Bronchial epithelial cell (primary cell): ENCODE measurements around the gene TES. TPM values are rescaled to one million over a fixed set of nuclear protein-coding genes. Genes with fewer than 3 reads are reported as not detected.

ENCODE experiments used
- DNase-seq: peaks from one replicate; pipeline ENCODE4 v3.0.0-alpha.2; 2010; ENCODE audit warnings: low read depth
- FAIRE-seq: peaks from 2 replicates; lab custom pipeline; 2011; peaks lifted over from hg19 to GRCh38; lab: Jason Lieb, UNC
- H3K27me3 ChIP-seq: 2 replicates; pipeline ENCODE4 v1.5.1; 2011; ENCODE audit warnings: low read length; ENCODE audit not compliant: control insufficient read depth, insufficient read depth
- H3K36me3 ChIP-seq: 2 replicates; pipeline ENCODE4 v1.5.1; 2011; ENCODE audit warnings: low read length; ENCODE audit not compliant: control insufficient read depth, insufficient read depth
- H3K4me3 ChIP-seq: 2 replicates; pipeline ENCODE4 v1.5.1; 2011; ENCODE audit warnings: mild to moderate bottlenecking, low read depth, low read length, control low read depth
- total RNA-seq: library from RNA; depleted of rRNA; stranded (reverse); fragments of >200 nt; gene quantifications from 2 replicates; pipeline ENCODE4 v1.2.1, GENCODE V29; 2014
- TF ChIP-seq, protein P1 (sequence below): IDR thresholded peaks from 2 replicates; pipeline ENCODE4 v1.5.1; 2011; ENCODE audit warnings: mild to moderate bottlenecking, moderate library complexity, low read length, control low read depth, inconsistent platforms; ENCODE audit not compliant: insufficient read depth, severe bottlenecking

Gene TES
- total RNA-seq, 1 donor from 2014 or later: 276 TPM

DNA sequence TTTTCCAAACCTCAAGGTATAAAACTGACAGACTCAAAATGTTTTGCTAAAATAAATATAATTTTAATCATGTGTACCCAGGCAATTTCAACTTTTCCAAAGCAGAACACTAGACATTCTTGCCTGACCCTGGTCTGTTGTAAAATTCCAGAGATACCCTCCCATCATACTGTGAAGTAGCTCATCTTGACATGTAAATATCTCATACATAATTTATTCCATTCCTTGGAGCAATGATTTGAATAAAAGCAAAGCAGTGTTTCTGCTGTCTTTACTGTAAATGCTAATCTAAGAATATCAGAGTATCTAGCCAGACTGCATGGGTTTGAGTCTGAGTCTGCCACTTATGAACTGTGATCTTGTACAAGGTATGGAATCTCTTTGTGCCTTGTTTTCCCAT lies 68.9 kb downstream of the TES start:
- Histone ChIP-seq H3K36me3 (no peaks in the 10 kb centered on the region), H3K27me3 (no peaks in the 10 kb centered on the region), H3K4me3 (no peak overlapping the region)
- FAIRE-seq: no peak
- TF ChIP-seq, protein P1, sequence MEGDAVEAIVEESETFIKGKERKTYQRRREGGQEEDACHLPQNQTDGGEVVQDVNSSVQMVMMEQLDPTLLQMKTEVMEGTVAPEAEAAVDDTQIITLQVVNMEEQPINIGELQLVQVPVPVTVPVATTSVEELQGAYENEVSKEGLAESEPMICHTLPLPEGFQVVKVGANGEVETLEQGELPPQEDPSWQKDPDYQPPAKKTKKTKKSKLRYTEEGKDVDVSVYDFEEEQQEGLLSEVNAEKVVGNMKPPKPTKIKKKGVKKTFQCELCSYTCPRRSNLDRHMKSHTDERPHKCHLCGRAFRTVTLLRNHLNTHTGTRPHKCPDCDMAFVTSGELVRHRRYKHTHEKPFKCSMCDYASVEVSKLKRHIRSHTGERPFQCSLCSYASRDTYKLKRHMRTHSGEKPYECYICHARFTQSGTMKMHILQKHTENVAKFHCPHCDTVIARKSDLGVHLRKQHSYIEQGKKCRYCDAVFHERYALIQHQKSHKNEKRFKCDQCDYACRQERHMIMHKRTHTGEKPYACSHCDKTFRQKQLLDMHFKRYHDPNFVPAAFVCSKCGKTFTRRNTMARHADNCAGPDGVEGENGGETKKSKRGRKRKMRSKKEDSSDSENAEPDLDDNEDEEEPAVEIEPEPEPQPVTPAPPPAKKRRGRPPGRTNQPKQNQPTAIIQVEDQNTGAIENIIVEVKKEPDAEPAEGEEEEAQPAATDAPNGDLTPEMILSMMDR: no peak
- no peak for DNase-seq

DNA sequence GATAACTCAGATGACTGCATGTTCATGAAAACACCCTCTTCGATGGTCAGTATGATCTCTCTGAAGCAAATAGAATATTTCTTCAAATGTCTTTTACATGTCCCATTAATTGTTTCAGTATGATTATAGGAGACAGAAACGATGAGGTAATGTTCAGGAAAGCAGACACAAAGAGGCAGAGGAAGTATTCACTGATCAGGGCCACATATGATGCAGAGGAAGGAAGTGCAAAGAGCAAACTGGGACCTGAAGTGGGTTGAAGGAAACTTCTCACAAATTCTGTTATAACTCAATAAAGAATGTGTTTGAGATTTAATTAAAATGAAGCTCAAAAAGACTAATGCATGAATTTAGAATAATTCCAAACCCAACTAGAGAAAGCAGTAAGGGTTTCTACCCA lies 70.5 kb downstream of the TES start:
- TF ChIP-seq, protein P1: no peak
- DNase-seq (no peak), FAIRE-seq (no peak)
- no peaks in the 10 kb centered on the region for H3K27me3 ChIP-seq
- H3K36me3 ChIP-seq: no peaks in the 10 kb centered on the region
- H3K4me3 ChIP-seq: no peak overlapping the region

DNA sequence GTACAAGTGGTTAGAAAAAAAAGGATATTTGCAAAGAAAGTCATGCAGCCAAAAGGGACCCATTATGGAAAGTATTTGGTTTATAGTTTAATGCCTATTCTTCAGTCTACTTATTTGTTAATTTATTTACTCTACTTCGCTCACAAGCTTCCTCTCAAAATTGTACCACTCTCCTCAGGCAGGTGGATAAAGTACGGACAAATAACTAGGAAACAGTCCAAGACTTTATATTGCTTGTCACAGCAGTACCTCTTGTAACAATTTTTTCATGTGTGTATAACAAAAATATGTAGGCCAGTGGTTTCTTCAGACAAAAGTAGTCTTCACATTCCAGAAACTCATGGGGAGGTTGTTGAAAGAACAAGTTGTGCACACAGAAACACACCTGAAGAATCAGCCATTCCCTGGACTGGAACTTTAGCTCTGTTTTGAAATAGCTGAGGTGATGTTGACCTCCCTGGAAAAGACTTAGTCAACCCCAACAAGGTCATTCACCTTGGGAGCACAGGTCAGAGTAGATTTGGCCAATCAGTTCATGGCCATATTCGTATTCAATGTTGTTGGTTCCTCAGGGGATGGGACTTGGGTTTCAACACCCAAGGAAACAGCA lies 73.4 kb downstream of the TES start:
- no peak for DNase-seq
- H3K36me3 ChIP-seq: no peaks in the 10 kb centered on the region
- TF ChIP-seq, protein P1: no peak
- FAIRE-seq: no peak
- H3K27me3 ChIP-seq: no peaks in the 10 kb centered on the region
- no peak overlapping the region for H3K4me3 ChIP-seq

DNA sequence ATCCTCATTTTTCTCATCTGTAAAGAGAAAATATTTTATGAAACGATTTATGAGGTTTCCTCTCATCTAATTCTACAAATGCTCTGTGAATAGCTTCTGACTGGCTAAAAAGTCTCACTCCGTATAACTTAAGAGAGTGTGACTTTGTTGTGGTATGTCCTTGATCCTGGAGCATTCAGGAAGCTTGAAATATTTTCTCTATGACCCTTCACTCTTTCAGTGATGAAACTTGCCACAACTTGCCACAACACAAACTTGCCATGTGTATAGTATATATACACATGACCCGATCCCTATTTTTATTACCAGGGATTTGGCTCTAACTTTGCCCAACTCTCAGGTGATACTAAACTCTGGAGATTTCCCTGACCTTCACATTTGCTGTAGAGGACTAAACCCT lies 74.1 kb downstream of the TES start:
- Histone ChIP-seq H3K4me3 (no peak overlapping the region), H3K36me3 (no peaks in the 10 kb centered on the region), H3K27me3 (no peaks in the 10 kb centered on the region)
- peak; percentile 91 for DNase-seq
- TF ChIP-seq, protein P1: no peak
- no peak for FAIRE-seq

DNA sequence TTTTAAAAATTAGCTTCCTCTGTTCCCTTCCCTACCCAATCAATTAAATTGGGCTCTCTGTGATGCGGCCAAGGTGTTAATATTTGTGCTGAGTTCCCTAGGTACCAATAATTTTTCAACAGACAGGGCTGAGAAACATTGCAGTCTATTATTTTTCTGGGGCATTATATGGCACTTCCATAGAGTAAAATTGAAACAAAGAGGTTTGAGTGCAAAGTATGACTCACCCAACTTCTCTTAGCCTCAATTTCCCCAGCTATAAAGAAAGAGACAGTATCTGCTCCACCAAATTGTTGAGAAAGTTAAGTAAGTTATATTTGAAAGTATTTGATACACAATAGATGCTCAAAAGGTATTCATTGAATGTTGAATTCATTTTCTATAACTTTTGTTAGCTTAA lies 74.9 kb downstream of the TES start:
- no peak for DNase-seq
- H3K36me3 ChIP-seq: no peaks in the 10 kb centered on the region
- no peaks in the 10 kb centered on the region for H3K27me3 ChIP-seq
- TF ChIP-seq, protein P1: no peak
- no peak overlapping the region for H3K4me3 ChIP-seq
- no peak for FAIRE-seq

DNA sequence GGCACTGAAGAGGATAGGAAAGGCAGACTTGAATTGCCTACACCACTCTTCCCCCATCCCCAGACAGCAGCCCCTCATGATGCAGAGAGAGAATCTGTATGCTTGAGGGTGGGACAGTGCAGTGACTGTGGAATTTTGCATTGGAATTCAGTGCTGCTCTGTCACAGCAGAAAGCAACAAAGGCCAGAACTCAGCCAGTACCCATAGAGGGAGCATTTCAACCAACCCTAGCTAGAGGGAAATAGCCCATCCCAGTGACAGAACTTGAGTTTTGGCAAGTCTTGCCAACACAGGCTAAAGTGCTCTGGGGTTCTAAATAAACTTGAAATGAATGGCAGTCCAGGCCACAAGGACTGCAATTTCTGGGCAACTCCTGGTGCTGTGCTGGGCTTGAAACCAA lies 80.4 kb downstream of the TES start:
- DNase-seq (no peak), FAIRE-seq (peak; percentile 83)
- Histone ChIP-seq H3K4me3 (no peak overlapping the region), H3K36me3 (no peaks in the 10 kb centered on the region), H3K27me3 (no peaks in the 10 kb centered on the region)
- TF ChIP-seq, protein P1: no peak
